ENCODE measurements around the gene FAM221B. TPM values are rescaled to one million over a fixed set of nuclear protein-coding genes. Genes with fewer than 3 reads are reported as not detected.
A peak's percentile ranks its signal among the peaks of the same experiment; 100 is the strongest.

Gene FAM221B
- total RNA-seq, 3 donors from 2014 or later (not counting 1 experiment from before 2014, with no cell fraction given): not detected

- DNase-seq (no peak), ATAC-seq (no peak)
- no peak for TF ChIP-seq CTCF (IDR thresholded peaks at IDR 0.05)
- no peaks in the 10 kb centered on the region for H3K36me3 Mint-ChIP-seq
- no peak overlapping the region for H3K27ac Mint-ChIP-seq
- WGBS (ENCODE audit: insufficient coverage): 92% methylated on average over 2 of the region's 2 CpGs
- Histone ChIP-seq H3K36me3 (ENCODE audit: control insufficient read depth, insufficient read depth, low read length) (no peaks in the 10 kb centered on the region), H3K27ac (ENCODE audit: low read length) (no peak overlapping the region), H3K4me3 (ENCODE audit: low read length) (no peak overlapping the region), H3K27me3 (ENCODE audit: control insufficient read depth, insufficient read depth, low read length) (peaks cover 2% of the 10 kb centered on the region), H3K9me3 (ENCODE audit: control insufficient read depth, insufficient read depth, low read length) (no peaks in the 10 kb centered on the region), H3K4me1 (ENCODE audit: control insufficient read depth, insufficient read depth, low read length) (peaks cover 2% of the 10 kb centered on the region)
- H3K4me1 Mint-ChIP-seq: no peaks in the 10 kb centered on the region
- no peak overlapping the region for H3K4me3 Mint-ChIP-seq
- H3K27me3 Mint-ChIP-seq (ENCODE audit: low read depth in 2 of 2): peaks cover 0 to 6% of the 10 kb centered on the region in 2 donors
- intact Hi-C loops (cut with micrococcal nuclease): no loop called here
- no peaks in the 10 kb centered on the region for H3K9me3 Mint-ChIP-seq
Measured at GRCh38 chr9:35852267-35852815, 23.8 kb upstream of the FAM221B start.

GRCh38 chr9:35847792-35848572 is 19.4 kb upstream of the FAM221B start:
- H3K4me1 Mint-ChIP-seq: peaks cover 6 to 8% of the 10 kb centered on the region in 2 donors
- Histone ChIP-seq H3K36me3 (ENCODE audit: control insufficient read depth, insufficient read depth, low read length) (peaks cover 3% of the 10 kb centered on the region), H3K27me3 (ENCODE audit: control insufficient read depth, insufficient read depth, low read length) (no peaks in the 10 kb centered on the region), H3K9me3 (ENCODE audit: control insufficient read depth, insufficient read depth, low read length) (no peaks in the 10 kb centered on the region), H3K4me1 (ENCODE audit: control insufficient read depth, insufficient read depth, low read length) (peaks cover 25% of the 10 kb centered on the region), H3K4me3 (ENCODE audit: low read length) (no peak overlapping the region), H3K27ac (ENCODE audit: low read length) (no peak overlapping the region)
- peak overlapping the region in 1 of 2 donors; percentile 12 for H3K27ac Mint-ChIP-seq
- ATAC-seq (peak in 1 of 3 donors; percentile 31), DNase-seq (no peak)
- WGBS (ENCODE audit: insufficient coverage): 46% methylated on average over 4 of the region's 4 CpGs
- H3K9me3 Mint-ChIP-seq: no peaks in the 10 kb centered on the region
- intact Hi-C loops (cut with micrococcal nuclease): no loop called here
- no peaks in the 10 kb centered on the region for H3K36me3 Mint-ChIP-seq
- no peak for TF ChIP-seq CTCF (IDR thresholded peaks at IDR 0.05)
- no peaks in the 10 kb centered on the region for H3K27me3 Mint-ChIP-seq (ENCODE audit: low read depth in 2 of 2)
- H3K4me3 Mint-ChIP-seq: no peak overlapping the region

- no peak for TF ChIP-seq CTCF (IDR thresholded peaks at IDR 0.05)
- Mint-ChIP-seq H3K27ac (peak overlapping the region in 1 of 2 donors; percentile 52), H3K9me3 (no peaks in the 10 kb centered on the region), H3K27me3 (ENCODE audit: low read depth in 2 of 2) (no peaks in the 10 kb centered on the region), H3K36me3 (no peaks in the 10 kb centered on the region), H3K4me1 (peaks cover 6 to 13% of the 10 kb centered on the region in 2 donors), H3K4me3 (no peak overlapping the region)
- ATAC-seq (no peak), DNase-seq (peak in 1 of 2 donors; percentile 12)
- 70% methylated on average over 52 of the region's 53 CpGs for WGBS (ENCODE audit: insufficient coverage)
- H3K27ac ChIP-seq (ENCODE audit: low read length): no peak overlapping the region
- no peak overlapping the region for H3K4me3 ChIP-seq (ENCODE audit: low read length)
- intact Hi-C loops (cut with micrococcal nuclease): no loop called here
- H3K9me3 ChIP-seq (ENCODE audit: control insufficient read depth, insufficient read depth, low read length): no peaks in the 10 kb centered on the region
- H3K4me1 ChIP-seq (ENCODE audit: control insufficient read depth, insufficient read depth, low read length): peaks cover 36% of the 10 kb centered on the region
- no peaks in the 10 kb centered on the region for H3K27me3 ChIP-seq (ENCODE audit: control insufficient read depth, insufficient read depth, low read length)
- peaks cover 3% of the 10 kb centered on the region for H3K36me3 ChIP-seq (ENCODE audit: control insufficient read depth, insufficient read depth, low read length)
Measured at GRCh38 chr9:35845824-35846771, 17.6 kb upstream of the FAM221B start.
